ENCODE measurements around the gene MIXL1. TPM values are rescaled to one million over a fixed set of nuclear protein-coding genes. Genes with fewer than 3 reads are reported as not detected.

Gene MIXL1
- total RNA-seq, 1 experiment from 2014 or later, result not detected

DNA sequence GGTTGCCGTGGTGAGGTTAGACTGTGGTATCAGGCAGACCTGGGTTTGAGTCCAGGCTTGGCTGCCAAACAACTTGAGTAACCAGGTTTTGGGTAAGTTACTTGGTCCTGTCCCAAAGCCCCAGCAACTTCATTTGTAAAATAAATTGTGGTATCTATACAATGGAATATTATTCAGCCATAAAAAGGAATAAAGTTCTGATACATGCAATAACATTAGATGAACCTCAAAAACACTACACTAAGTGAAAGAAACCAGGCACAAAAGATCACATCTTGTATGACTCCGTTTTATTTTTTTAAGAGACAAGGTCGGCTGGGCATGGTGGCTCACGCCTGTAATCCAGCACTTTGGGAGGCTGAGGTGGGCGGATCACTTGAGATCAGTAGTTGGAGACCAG lies 16.4 kb upstream of the MIXL1 start:
- no peaks in the 10 kb centered on the region for H3K9me3 ChIP-seq (ENCODE audit: control insufficient read depth in 1 of 2, insufficient read depth in 1 of 2, low read depth in 1 of 2, low read length in 2 of 2)
- no peaks in the 10 kb centered on the region for H3K9me2 ChIP-seq (ENCODE audit: insufficient read depth)
- ChIA-PET POLR2A (no interaction called here), CTCF (no interaction called here), RAD21 (ENCODE audit: low non-redundant PET in 1 of 2, low total read pairs in 2 of 2, uncharacterized antibody in 2 of 2, unreplicated experiment in 2 of 2) (no interaction called here)
- H3K27me3 ChIP-seq (ENCODE audit: insufficient read depth, low read length), result no peaks in the 10 kb centered on the region
- no peak overlapping the region for H3K9ac ChIP-seq (ENCODE audit: low read length)
- no peak overlapping the region for H3K4me3 ChIP-seq (replicated peaks in 1 of 2; ENCODE audit: low read depth in 1 of 2, low read length in 2 of 2)
- H3K4me2 ChIP-seq (ENCODE audit: low read length), result no peak overlapping the region
- no peaks in the 10 kb centered on the region for H3K79me2 ChIP-seq (ENCODE audit: insufficient read depth, low read length)
- no peaks in the 10 kb centered on the region for H3K4me1 ChIP-seq (ENCODE audit: control insufficient read depth in 1 of 2, insufficient read depth in 2 of 2, low read length in 2 of 2)
- H2AFZ ChIP-seq (ENCODE audit: low read depth, low read length, poor library complexity, severe bottlenecking), result no peak overlapping the region
- DNase-seq (ENCODE audit: low read depth, low spot score), result no peak
- TF ChIP-seq EZH2phosphoT487 (IDR thresholded peaks at IDR 0.05; ENCODE audit: borderline replicate concordance), result no peak
- TF ChIP-seq EZH2 (IDR thresholded peaks at IDR 0.05), result no peak
- no peak for TF ChIP-seq ELF1 (IDR thresholded peaks at IDR 0.05; ENCODE audit: borderline replicate concordance, low read depth)
- TF ChIP-seq ZBTB33 (IDR thresholded peaks at IDR 0.05; ENCODE audit: extremely low read depth, insufficient replicate concordance, low read length), result no peak
- TF ChIP-seq JUND (IDR thresholded peaks at IDR 0.05), result no peak
- TF ChIP-seq TCF7L2 (IDR thresholded peaks at IDR 0.05; ENCODE audit: borderline replicate concordance, extremely low read depth, insufficient read depth, insufficient read length), result no peak
- TF ChIP-seq, protein P1, sequence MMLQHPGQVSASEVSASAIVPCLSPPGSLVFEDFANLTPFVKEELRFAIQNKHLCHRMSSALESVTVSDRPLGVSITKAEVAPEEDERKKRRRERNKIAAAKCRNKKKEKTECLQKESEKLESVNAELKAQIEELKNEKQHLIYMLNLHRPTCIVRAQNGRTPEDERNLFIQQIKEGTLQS (IDR thresholded peaks at IDR 0.05), result no peak
- no peak for TF ChIP-seq RAD21 (IDR thresholded peaks at IDR 0.05; ENCODE audit: low read depth)
- no peak for TF ChIP-seq YY1 (IDR thresholded peaks at IDR 0.05; ENCODE audit: extremely low read depth, insufficient replicate concordance, low read depth, low read length)
- no peaks in the 10 kb centered on the region for H3K36me3 ChIP-seq (ENCODE audit: control insufficient read depth in 1 of 2, insufficient read depth in 2 of 2, low read length in 2 of 2)
- H3K27ac ChIP-seq (ENCODE audit: low read depth, low read length), result no peak overlapping the region
- no peak for ATAC-seq
- H4K20me1 ChIP-seq (ENCODE audit: insufficient read depth), result no peaks in the 10 kb centered on the region
- intact Hi-C loops (cut with micrococcal nuclease), result no loop called here
- no TSS peak for BruUV-seq (replicated peaks)

Data from HCT116 (cell line).